AG04450 (cell line): ENCODE results near the gene CATSPERD. TPM values are rescaled to one million over a fixed set of nuclear protein-coding genes. Genes with fewer than 3 reads are reported as not detected.

Experiments
- CTCF ChIA-PET: fragments of 300-600, 350-600 bp; formaldehyde crosslinking; extraction: SDS; loops from one replicate; lab custom pipeline; 2022; ENCODE audit warnings: antibody characterized with exemption, inconsistent platforms; lab: Charles Lee
- POLR2A ChIA-PET: fragments of 350-600 bp; formaldehyde crosslinking; extraction: SDS; loops from one replicate; lab custom pipeline; 2021; ENCODE audit warnings: antibody characterized with exemption, inconsistent platforms; lab: Yijun Ruan, JAX
- DNase-seq: peaks from one replicate; pipeline ENCODE4 v3.0.0-alpha.2; 2011; ENCODE audit warnings: low read depth, low spot score
- H3K27ac ChIP-seq: one replicate; pipeline ENCODE4 v1.5.1; 2012; ENCODE audit warnings: low read depth, low read length, control low read depth
- H3K27me3 ChIP-seq: one replicate; pipeline ENCODE4 v1.6.0; 2012; ENCODE audit warnings: low read length; ENCODE audit not compliant: control insufficient read depth, insufficient read depth
- H3K4me3 ChIP-seq: 2 replicates; pipeline ENCODE4 v1.5.1; 2011; ENCODE audit warnings: mild to moderate bottlenecking, low read depth, low read length, control low read depth
- H3K9me3 ChIP-seq: 2 replicates; pipeline ENCODE4 v1.5.1; 2012; ENCODE audit warnings: low read length; ENCODE audit not compliant: control insufficient read depth, insufficient read depth
- CTCF ChIP-seq: IDR thresholded peaks from 2 replicates; pipeline ENCODE4 v1.5.1; 2011; ENCODE audit warnings: low read depth, low read length, control low read depth, inconsistent platforms
- polyA plus RNA-seq: library from polyadenylated mRNA; depleted of rRNA; stranded (reverse); fragments of >200 nt; gene quantifications from 2 replicates; pipeline ENCODE4 v1.2.3, GENCODE V29; 2011

Gene CATSPERD
- polyA plus RNA-seq, 1 experiment, result not detected

DNA sequence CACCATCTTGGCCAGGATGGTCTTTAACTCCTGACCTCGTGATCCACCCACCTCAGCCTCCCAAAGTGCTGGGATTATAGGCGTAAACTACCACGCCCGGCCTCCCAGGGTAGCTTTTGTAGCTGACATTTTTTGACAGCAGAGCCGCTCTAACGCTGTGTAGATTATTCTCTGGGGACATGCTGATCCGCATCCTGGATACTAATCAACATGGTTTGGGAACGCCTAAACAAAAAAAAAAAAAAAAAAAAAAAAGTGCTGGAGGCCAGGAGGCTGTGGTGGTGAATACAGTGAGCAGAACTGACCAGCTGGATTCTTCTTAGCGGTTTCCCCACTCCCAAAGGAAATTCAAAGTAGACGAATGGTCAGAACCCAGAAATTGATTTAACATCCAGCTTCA is 5.6 kb upstream of the CATSPERD start:
- CTCF ChIA-PET, result interaction anchor here (0.6 kb wide), 1 partner anchor 253 kb away, joined by 4 read pairs; no protein-coding TSS in a partner anchor
- H3K27me3 ChIP-seq, result no peaks in the 10 kb centered on the region
- H3K4me3 ChIP-seq, result no peak overlapping the region
- H3K27ac ChIP-seq, result no peak overlapping the region
- DNase-seq, result no peak
- no peak for TF ChIP-seq CTCF
- POLR2A ChIA-PET, result interaction anchor here (0.7 kb wide), 1 partner anchor 8 kb away, joined by 12 read pairs; no protein-coding TSS in a partner anchor
- no peaks in the 10 kb centered on the region; the same call in 1 of the 2 replicates for H3K9me3 ChIP-seq

GRCh38 chr19:5717215-5717935 is 3.1 kb upstream of the CATSPERD start:
- CTCF ChIA-PET, result interaction anchor here (0.5 to 2.7 kb wide), 2 partner anchors 29 to 57 kb away, joined by 3 to 23 read pairs; partner anchors contain the start of gene RPL36
- Histone ChIP-seq H3K27ac (peak overlapping the region; percentile 98), H3K27me3 (no peaks in the 10 kb centered on the region), H3K4me3 (peak overlapping the region; percentile 98), H3K9me3 (no peaks in the 10 kb centered on the region)
- POLR2A ChIA-PET, result interaction anchor here (0.7 kb wide), 1 partner anchor 173 kb away, joined by 7 read pairs; no protein-coding TSS in a partner anchor
- no peak for TF ChIP-seq CTCF
- no peak for DNase-seq

DNA sequence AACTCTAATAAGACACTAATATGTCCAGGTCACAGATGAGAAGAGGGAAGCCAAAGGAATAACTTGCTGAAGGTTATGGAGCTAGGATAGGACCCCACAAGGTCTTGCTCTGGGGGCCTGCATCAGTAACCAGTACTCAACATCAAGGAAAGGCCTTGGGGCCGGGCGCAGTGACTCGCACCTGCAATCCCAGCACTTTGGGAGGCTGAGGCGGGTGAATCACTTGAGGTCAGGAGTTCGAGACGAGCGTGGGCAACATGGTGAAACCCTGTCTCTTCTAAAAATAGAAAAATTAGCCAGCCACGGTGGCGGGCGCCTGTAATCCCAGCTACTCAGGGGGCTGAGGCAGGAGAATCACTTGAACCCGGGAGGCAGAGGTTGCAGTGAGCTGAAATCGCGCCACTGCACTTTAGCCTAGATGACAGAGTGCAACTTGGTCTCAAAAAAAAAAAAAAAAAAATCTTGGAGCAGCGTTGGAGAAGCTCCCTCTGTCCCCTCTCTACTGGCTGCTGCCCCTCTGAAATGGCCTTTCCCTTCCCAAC is 2.3 kb upstream of the CATSPERD start:
- ChIA-PET POLR2A (interaction anchor here (0.5 to 1.7 kb wide), 3 partner anchors 8 to 173 kb away, joined by 4 to 14 read pairs (median 7); partner anchors contain the start of gene RPL36), CTCF (interaction anchor here (0.5 to 2.7 kb wide), 2 partner anchors 29 to 54 kb away, joined by 3 to 23 read pairs; partner anchors contain the start of gene RPL36)
- Histone ChIP-seq H3K27me3 (no peaks in the 10 kb centered on the region), H3K9me3 (no peaks in the 10 kb centered on the region), H3K4me3 (peak overlapping the region; percentile 98), H3K27ac (peak overlapping the region; percentile 98)
- peak; percentile 10 for DNase-seq
- TF ChIP-seq CTCF, result no peak

DNA sequence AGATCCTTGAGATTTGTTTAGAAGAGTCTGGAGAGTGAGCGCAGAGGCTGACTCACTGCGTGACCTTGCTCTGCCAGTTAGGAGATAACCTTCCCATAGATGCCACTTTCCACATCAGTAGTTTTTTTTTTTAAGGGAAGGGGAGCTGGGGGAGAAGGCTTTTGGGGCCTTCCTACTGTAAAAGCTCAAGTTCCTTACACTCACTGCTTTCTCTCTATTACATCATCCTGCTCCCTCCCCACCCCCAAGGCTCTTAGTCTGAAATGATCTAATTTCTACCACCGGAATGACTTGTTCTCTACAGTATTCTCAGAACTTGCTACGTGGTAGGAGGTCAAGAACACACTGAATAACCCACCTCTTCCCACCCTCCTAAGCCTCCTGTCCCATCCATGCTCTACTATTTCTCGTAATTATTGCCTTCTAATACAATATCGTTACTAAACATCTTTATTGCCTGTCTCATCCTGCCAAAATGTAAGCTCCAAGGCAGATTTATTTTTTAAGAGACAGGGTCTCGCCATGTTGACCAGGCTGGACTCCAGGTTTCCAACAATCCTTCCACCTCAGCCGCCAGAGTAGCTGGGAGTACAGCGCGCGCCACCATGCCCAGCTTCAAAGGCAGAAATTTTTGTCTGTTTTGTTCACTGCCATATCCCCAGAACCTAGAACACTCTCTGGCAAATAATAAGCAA is 1.7 kb upstream of the CATSPERD start:
- Histone ChIP-seq H3K4me3 (peak overlapping the region; percentile 98), H3K27ac (peak overlapping the region; percentile 98), H3K9me3 (no peaks in the 10 kb centered on the region), H3K27me3 (no peaks in the 10 kb centered on the region)
- POLR2A ChIA-PET, result interaction anchor here (0.5 to 1.7 kb wide), 4 partner anchors 9 to 28 kb away, joined by 3 to 14 read pairs (median 4); partner anchors contain the start of gene RPL36
- CTCF ChIA-PET, result interaction anchor here (0.5 to 2.7 kb wide), 4 partner anchors 30 to 548 kb away, joined by 3 to 23 read pairs (median 3); partner anchors contain the start of gene RPL36
- TF ChIP-seq CTCF, result no peak
- peak; percentile 63 for DNase-seq
